ENCODE results near the gene WDR70.
A peak's percentile ranks its signal among the peaks of the same experiment; 100 is the strongest.
"Not testable (repeated sequence)": the region's sequence is repeated elsewhere in the genome, so short reads cannot be mapped to it uniquely, and the experiment has no call there.

Gene WDR70

GRCh38 chr5:37771731-37772130, 392.6 kb downstream of the WDR70 start:
- peak; percentile 94 for DNase-seq

GRCh38 chr5:37772255-37772654, 393.1 kb downstream of the WDR70 start:
- DNase-seq = no peak

- DNase-seq = no peak
Observed at GRCh38 chr5:37773809-37774208, 394.7 kb downstream of the WDR70 start.

- no peak for DNase-seq
Observed at GRCh38 chr5:37774912-37775483, 395.9 kb downstream of the WDR70 start.

GRCh38 chr5:37776826-37777225, 397.7 kb downstream of the WDR70 start:
- peak; percentile 12 for DNase-seq

GRCh38 chr5:37777432-37778130, 398.5 kb downstream of the WDR70 start:
- no peak for DNase-seq

GRCh38 chr5:37781409-37781808, 402.3 kb downstream of the WDR70 start:
- DNase-seq = not testable (repeated sequence)

GRCh38 chr5:37786416-37786815, 407.3 kb downstream of the WDR70 start:
- DNase-seq = no peak

GRCh38 chr5:37786862-37787519, 407.9 kb downstream of the WDR70 start:
- peak; percentile 30 for DNase-seq

- no peak for DNase-seq
Observed at GRCh38 chr5:37787742-37788141, 408.6 kb downstream of the WDR70 start.

GRCh38 chr5:37789991-37790390, 410.9 kb downstream of the WDR70 start:
- DNase-seq = no peak

- no peak for DNase-seq
Observed at GRCh38 chr5:37791321-37791720, 412.2 kb downstream of the WDR70 start.

- no peak for DNase-seq
Observed at GRCh38 chr5:37792975-37793631, 414.0 kb downstream of the WDR70 start.

GRCh38 chr5:37795292-37795691, 416.2 kb downstream of the WDR70 start:
- DNase-seq = not testable (repeated sequence)

GRCh38 chr5:37796435-37796834, 417.3 kb downstream of the WDR70 start:
- not testable (repeated sequence) for DNase-seq

GRCh38 chr5:37799865-37800421, 420.8 kb downstream of the WDR70 start:
- no peak for DNase-seq

GRCh38 chr5:37801521-37801920, 422.4 kb downstream of the WDR70 start:
- no peak for DNase-seq
